GM23338 (cell line): ENCODE measurements around the gene ADGRG1.

ENCODE experiments used
- CTCF ChIP-seq, 2 experiments: fragments of 200-600 bp in 1 of 2; sonication (generic) in 1 of 2; conservative IDR thresholded peaks; 2 replicates each; pipeline versions ENCODE4 v1.5.1 to v1.6.1; 2016 to 2017; ENCODE audit warnings: antibody characterized with exemption in 2 of 2, low read depth in 2 of 2, mild to moderate bottlenecking in 2 of 2, moderate library complexity in 1 of 2
- EZH2 ChIP-seq: fragments of 200-600 bp; sonication (generic); IDR thresholded peaks from one replicate; pipeline ENCODE4 v1.8.0; 2017; ENCODE audit warnings: antibody characterized with exemption, mild to moderate bottlenecking, low read depth; ENCODE audit not compliant: unreplicated experiment
- EZH2phosphoT487 ChIP-seq: fragments of 200-600 bp; sonication (generic); IDR thresholded peaks from one replicate; pipeline ENCODE4 v1.8.1; 2018; ENCODE audit warnings: antibody characterized with exemption; ENCODE audit not compliant: unreplicated experiment
- POLR2AphosphoS5 ChIP-seq: IDR thresholded peaks from 2 replicates; pipeline ENCODE4 v1.6.1; 2016; ENCODE audit warnings: antibody characterized with exemption, low read depth
- REST ChIP-seq: IDR thresholded peaks from one replicate; pipeline ENCODE4 v1.6.1; 2018; ENCODE audit warnings: antibody characterized with exemption; ENCODE audit not compliant: unreplicated experiment
- STAT1 ChIP-seq: IDR thresholded peaks from one replicate; pipeline ENCODE4 v1.6.1; 2016; ENCODE audit warnings: antibody characterized with exemption; ENCODE audit not compliant: unreplicated experiment
- ZNF331 ChIP-seq: fragments of 250-450 bp; sonication (Bioruptor Pico); IDR thresholded peaks from 2 replicates; pipeline ENCODE4 v1.5.0; 2020; ENCODE audit warnings: low read depth, mild to moderate bottlenecking, moderate library complexity

GRCh38 chr16:57685633-57686032, 57.2 kb downstream of the ADGRG1 start:
- TF ChIP-seq CTCF (conservative IDR thresholded peaks at IDR 0.05; ENCODE audit: low read depth in 2 of 2) (no peak), EZH2phosphoT487 (no peak), REST (no peak), ZNF331 (CRISPR knock-in tag) (no peak), POLR2AphosphoS5 (no peak), EZH2 (no peak), STAT1 (no peak)
